ENCODE measurements around the gene CYTH4.

DNA sequence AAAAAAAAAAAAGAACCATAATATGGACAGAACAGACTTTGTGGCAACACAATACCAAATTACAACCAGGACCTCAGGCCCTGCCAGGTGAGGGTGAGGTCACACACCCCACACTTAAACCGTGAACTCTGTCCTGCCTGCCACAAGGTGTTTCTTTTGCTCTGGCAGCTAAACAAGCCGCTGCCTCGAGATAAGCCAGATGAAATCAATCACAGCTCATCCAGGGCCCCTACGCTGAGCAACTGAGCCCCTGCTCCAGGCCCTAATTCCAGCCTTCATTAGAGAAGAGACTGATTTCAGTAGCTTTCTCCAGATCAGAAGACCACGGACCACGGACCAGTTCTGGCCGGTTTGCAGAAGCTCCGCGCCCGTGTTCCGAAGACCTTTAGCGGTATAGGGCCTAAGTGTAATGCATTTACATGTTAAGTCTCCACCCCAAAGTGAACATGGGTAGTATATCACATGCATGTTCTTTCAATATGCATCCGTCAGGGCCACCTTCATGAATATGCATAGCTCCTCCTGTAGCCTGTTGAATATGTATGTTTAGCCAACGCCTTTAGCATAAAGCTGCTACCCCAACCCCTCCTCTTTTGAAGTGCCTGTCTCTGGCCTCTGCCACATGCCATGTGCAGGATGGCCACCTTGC lies 23.4 kb upstream of the CYTH4 start:
- TF ChIP-seq, protein P1, sequence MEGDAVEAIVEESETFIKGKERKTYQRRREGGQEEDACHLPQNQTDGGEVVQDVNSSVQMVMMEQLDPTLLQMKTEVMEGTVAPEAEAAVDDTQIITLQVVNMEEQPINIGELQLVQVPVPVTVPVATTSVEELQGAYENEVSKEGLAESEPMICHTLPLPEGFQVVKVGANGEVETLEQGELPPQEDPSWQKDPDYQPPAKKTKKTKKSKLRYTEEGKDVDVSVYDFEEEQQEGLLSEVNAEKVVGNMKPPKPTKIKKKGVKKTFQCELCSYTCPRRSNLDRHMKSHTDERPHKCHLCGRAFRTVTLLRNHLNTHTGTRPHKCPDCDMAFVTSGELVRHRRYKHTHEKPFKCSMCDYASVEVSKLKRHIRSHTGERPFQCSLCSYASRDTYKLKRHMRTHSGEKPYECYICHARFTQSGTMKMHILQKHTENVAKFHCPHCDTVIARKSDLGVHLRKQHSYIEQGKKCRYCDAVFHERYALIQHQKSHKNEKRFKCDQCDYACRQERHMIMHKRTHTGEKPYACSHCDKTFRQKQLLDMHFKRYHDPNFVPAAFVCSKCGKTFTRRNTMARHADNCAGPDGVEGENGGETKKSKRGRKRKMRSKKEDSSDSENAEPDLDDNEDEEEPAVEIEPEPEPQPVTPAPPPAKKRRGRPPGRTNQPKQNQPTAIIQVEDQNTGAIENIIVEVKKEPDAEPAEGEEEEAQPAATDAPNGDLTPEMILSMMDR (IDR thresholded peaks at IDR 0.05): no peak
- no peak for TF ChIP-seq POLR2A (IDR thresholded peaks at IDR 0.05)
